Activated naive CD8-positive, alpha-beta T cell treated with anti-CD3 and anti-CD28 coated beads, Interleukin-2, amount 10 ng/mL, durations not matched to agents 7 days and 5 days (primary cell): ENCODE measurements around the gene LILRB1. TPM values are rescaled to one million over a fixed set of nuclear protein-coding genes. Genes with fewer than 3 reads are reported as not detected.

ENCODE experiments used
- ATAC-seq: fragments of 150-1000 bp; cut with Tn5 transposase; one replicate; pipeline ENCODE4 v1.10.0; 2021; ENCODE audit warnings: low read depth, moderate library complexity
- POLR2A ChIA-PET: fragments of 350-600 bp; sonication (Branson Sonifier 250); formaldehyde crosslinking; loops from one replicate; lab custom pipeline; 2021; ENCODE audit warnings: antibody characterized with exemption; lab: Charles Lee
- DNase-seq: peaks from one replicate; pipeline ENCODE4 v3.0.0; 2021
- H3K27ac Mint-ChIP-seq: one replicate; pipeline ENCODE4 v1.8.0; 2022; ENCODE audit warnings: mild to moderate bottlenecking, mixed read lengths
- H3K27me3 Mint-ChIP-seq: one replicate; pipeline ENCODE4 v1.8.0; 2022; ENCODE audit warnings: mild to moderate bottlenecking, moderate library complexity, mixed read lengths
- H3K36me3 Mint-ChIP-seq: one replicate; pipeline ENCODE4 v1.8.0; 2021; ENCODE audit warnings: mild to moderate bottlenecking, mixed read lengths
- H3K4me1 Mint-ChIP-seq: one replicate; pipeline ENCODE4 v1.8.0; 2021; ENCODE audit warnings: mixed read lengths
- H3K4me3 Mint-ChIP-seq: one replicate; pipeline ENCODE4 v1.8.0; 2022; ENCODE audit warnings: mild to moderate bottlenecking, moderate library complexity, mixed read lengths
- H3K9me3 Mint-ChIP-seq: one replicate; pipeline ENCODE4 v1.8.0; 2021; ENCODE audit warnings: mixed read lengths
- microRNA-seq: library from miRNA; unstranded; fragments of <30 nt; microRNA quantifications from one replicate; pipeline ENCODE4 v1.2.0, GENCODE V29; 2022
- total RNA-seq, 2 experiments: library from RNA; stranded (reverse); gene quantifications; one replicate each; pipeline ENCODE4 v1.2.3, GENCODE V29; 2021

The LILRB1 gene
- total RNA-seq, 2 experiments from 2014 or later, result 1.8 to 2.3 TPM

DNA sequence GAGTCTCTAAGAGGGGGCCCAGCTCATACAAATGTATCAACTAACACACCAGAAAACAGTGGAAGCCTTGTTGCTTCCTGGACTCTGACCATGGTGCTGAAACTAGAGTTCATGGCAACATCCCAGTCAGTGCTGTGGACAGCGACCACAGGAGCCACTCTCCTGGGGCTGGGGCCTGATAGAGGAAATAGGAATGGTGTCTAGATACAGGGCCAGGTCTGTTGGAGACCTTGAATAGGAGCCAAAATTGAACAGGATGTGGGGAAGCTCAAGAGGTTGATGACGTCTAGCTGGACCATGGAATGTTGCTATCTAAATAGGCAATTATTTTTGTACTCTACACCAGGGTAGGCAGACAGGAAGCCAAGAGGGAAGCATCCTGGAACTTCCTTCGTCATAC, 54.2 kb downstream of the LILRB1 start:
- H3K4me3 Mint-ChIP-seq, result no peak overlapping the region
- H3K36me3 Mint-ChIP-seq, result no peaks in the 10 kb centered on the region
- no peaks in the 10 kb centered on the region for H3K9me3 Mint-ChIP-seq
- ATAC-seq, result no peak
- no peak overlapping the region for H3K27ac Mint-ChIP-seq
- DNase-seq, result no peak
- H3K27me3 Mint-ChIP-seq, result peaks cover 16% of the 10 kb centered on the region
- H3K4me1 Mint-ChIP-seq, result no peaks in the 10 kb centered on the region
- POLR2A ChIA-PET, result interaction anchor here (0.7 kb wide), 1 partner anchor 19 kb away, joined by 3 read pairs; no protein-coding TSS in a partner anchor

Small RNA genes lying within 50 kb of the gene (microRNA-seq; reads per million reads assigned to microRNA genes)
- not detected for gene MIR8061

Other genes with a start within 250 kb of the LILRB1 start
- 1 to 10 TPM; 1.1 to 1.9 TPM for gene TTYH1, start 215.0 kb upstream of the LILRB1 start, total RNA-seq
- 100 to 1,000 TPM; 338 to 359 TPM for gene LENG8, start 181.3 kb upstream of the LILRB1 start, total RNA-seq
- 1 to 10 TPM; 6.2 to 7.0 TPM for gene LENG9, start 166.7 kb upstream of the LILRB1 start, total RNA-seq
- gene CDC42EP5, start 157.2 kb upstream of the LILRB1 start, total RNA-seq, result not detected
- under 1 TPM in 1 of 2 experiments, not detected in 1; 0.62 TPM for gene LAIR2, start 127.7 kb upstream of the LILRB1 start, total RNA-seq
- gene LILRA2, start 56.7 kb upstream of the LILRB1 start, total RNA-seq, result under 1 TPM in 1 of 2 experiments, not detected in 1; 0.65 TPM
- gene LILRA1, start 36.9 kb upstream of the LILRB1 start, total RNA-seq, result not detected
- gene LILRB4, start 32.5 kb downstream of the LILRB1 start, total RNA-seq, result 1 to 10 TPM; 1.7 to 2.5 TPM
- not detected for gene KIR3DL3, start 94.0 kb downstream of the LILRB1 start, total RNA-seq
- under 1 TPM in 1 of 2 experiments, not detected in 1; 0.20 TPM for gene KIR2DL3, start 108.0 kb downstream of the LILRB1 start, total RNA-seq
- gene KIR2DL1, start 139.3 kb downstream of the LILRB1 start, total RNA-seq, result not detected
- not detected for gene KIR2DL4, start 173.1 kb downstream of the LILRB1 start, total RNA-seq
- gene KIR3DL1, start 186.0 kb downstream of the LILRB1 start, total RNA-seq, result under 1 TPM in 1 of 2 experiments, not detected in 1; 0.23 TPM
- under 1 TPM in 1 of 2 experiments, not detected in 1; 0.17 TPM for gene KIR2DS4, start 202.2 kb downstream of the LILRB1 start, total RNA-seq
- under 1 TPM; 0.23 to 0.36 TPM for gene KIR3DL2, start 220.0 kb downstream of the LILRB1 start, total RNA-seq
- under 1 TPM in 1 of 2 experiments, not detected in 1; 0.19 TPM for gene FCAR, start 243.8 kb downstream of the LILRB1 start, total RNA-seq